ENCODE results near the gene SMYD3. TPM values are rescaled to one million over a fixed set of nuclear protein-coding genes. Genes with fewer than 3 reads are reported as not detected.

SMYD3 gene
- total RNA-seq, 8 experiments from 2014 or later: 8.8 to 39.7 (median 29.1) TPM

DNA sequence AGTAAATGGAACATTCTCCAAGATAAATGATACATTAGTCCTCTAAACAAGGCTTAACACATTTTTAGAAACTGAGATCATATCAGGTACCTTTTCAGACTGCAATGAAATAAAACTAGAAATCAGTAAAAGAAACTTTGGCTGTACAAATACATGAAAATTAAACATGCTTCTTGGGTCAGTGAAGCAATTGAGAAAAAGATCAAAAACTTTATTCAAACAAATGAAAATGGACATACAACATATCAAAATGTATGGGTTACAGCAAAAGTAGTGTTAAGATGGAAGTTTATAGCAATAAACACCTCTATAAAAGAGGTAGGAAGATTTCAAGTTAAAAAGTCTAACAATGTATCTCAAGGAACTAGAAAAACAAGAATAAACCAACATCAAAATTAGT, 598.5 kb downstream of the SMYD3 start:
- no peaks in the 10 kb centered on the region for H3K4me1 ChIP-seq (replicated peaks in 1 of 2)
- no peak overlapping the region for H3K4me3 ChIP-seq
- H3K27ac ChIP-seq: no peak overlapping the region
- in situ Hi-C loops (cut with MboI; ENCODE audit: low pct_unique_long_range_greater_than_20kb in 2 of 9, low sequenced_read_pairs in 9 of 9, unreplicated experiment in 9 of 9): no loop called here
- no peak for ATAC-seq (replicated peaks in 6 of 8)

- Histone ChIP-seq H3K27ac (no peak overlapping the region), H3K4me1 (replicated peaks in 1 of 2) (no peaks in the 10 kb centered on the region), H3K4me3 (no peak overlapping the region)
- WGBS, 10 experiments: 100% methylated on average over 1 of the region's 1 CpG; no CpG with 5 or more reads in 1 of the 10 experiments
- in situ Hi-C loops (cut with MboI; ENCODE audit: low pct_unique_long_range_greater_than_20kb in 2 of 9, low sequenced_read_pairs in 9 of 9, unreplicated experiment in 9 of 9): no loop called here
- no peak for ATAC-seq (replicated peaks in 6 of 8)
These were observed 600.9 kb downstream of the SMYD3 start for GRCh38 chr1:245906207-245906606.

DNA sequence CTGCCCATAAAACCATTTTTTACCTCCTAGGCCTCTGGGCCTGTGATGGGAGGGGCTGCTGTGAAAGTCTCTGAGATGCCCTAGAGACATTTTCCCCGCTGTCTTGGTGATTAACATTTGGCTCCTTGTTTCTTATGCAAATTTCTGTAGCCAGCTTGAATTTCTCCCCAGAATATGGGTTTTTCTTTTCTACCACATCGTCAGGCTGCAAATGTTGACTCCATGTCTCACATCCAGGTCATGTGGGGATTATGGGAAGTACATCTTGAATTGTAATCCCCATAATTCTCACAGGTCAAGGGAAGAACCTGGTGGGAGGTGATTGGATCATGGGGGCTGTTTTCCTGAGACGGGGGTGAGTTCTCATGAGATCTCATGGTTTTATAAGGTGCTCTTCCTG, 603.2 kb downstream of the SMYD3 start:
- in situ Hi-C loops (cut with MboI; ENCODE audit: low pct_unique_long_range_greater_than_20kb in 2 of 9, low sequenced_read_pairs in 9 of 9, unreplicated experiment in 9 of 9): no loop called here
- peak in 3 of 8 experiments; percentile 49 to 68 (median 59) for ATAC-seq (replicated peaks in 6 of 8)

DNA sequence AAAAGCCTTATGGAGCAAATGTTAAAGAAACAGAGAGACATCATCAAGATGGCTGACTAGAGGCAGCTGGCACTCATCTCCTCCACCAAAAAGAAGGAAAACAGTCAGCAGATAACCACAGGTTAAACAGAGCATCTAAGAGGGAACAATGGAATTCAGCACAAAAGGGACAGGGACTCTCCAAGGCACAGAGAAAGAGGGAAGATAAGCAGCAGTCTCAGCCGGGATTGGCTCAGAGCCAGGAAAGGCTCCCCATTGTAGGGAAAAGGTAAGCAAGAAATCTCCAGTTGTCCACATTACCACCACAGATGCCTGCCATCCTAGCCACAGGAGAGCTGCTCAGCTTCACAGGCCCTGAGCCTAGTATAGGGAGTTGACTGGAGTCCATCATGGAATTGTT, 605.5 kb downstream of the SMYD3 start:
- H3K27ac ChIP-seq: no peak overlapping the region
- no peaks in the 10 kb centered on the region for H3K4me1 ChIP-seq (replicated peaks in 1 of 2)
- WGBS, 10 experiments: 78 to 100% (median 87%) methylated on average over 1 of the region's 1 CpG; no CpG with 5 or more reads in 4 of the 10 experiments
- in situ Hi-C loops (cut with MboI; ENCODE audit: low pct_unique_long_range_greater_than_20kb in 2 of 9, low sequenced_read_pairs in 9 of 9, unreplicated experiment in 9 of 9): no loop called here
- no peak overlapping the region for H3K4me3 ChIP-seq
- ATAC-seq (replicated peaks in 6 of 8): no peak

More for the DNA sequence above, 603.2 kb downstream of the SMYD3 start:
- Histone ChIP-seq H3K27ac (no peak overlapping the region), H3K4me3 (no peak overlapping the region), H3K4me1 (replicated peaks in 1 of 2) (no peaks in the 10 kb centered on the region)
- 14 to 100% (median 70%) methylated on average over 1 to 3 of the region's 3 CpGs; no CpG with 5 or more reads in 3 of the 10 experiments for WGBS, 10 experiments

GRCh38 chr1:245901037-245901436, 606.0 kb downstream of the SMYD3 start:
- H3K27ac ChIP-seq: no peak overlapping the region
- H3K4me1 ChIP-seq (replicated peaks in 1 of 2): no peaks in the 10 kb centered on the region
- in situ Hi-C loops (cut with MboI; ENCODE audit: low pct_unique_long_range_greater_than_20kb in 2 of 9, low sequenced_read_pairs in 9 of 9, unreplicated experiment in 9 of 9): no loop called here
- H3K4me3 ChIP-seq: no peak overlapping the region
- WGBS, 10 experiments: 88 to 100% (median 100%) methylated on average over 1 to 2 of the region's 2 CpGs; no CpG with 5 or more reads in 1 of the 10 experiments
- no peak for ATAC-seq (replicated peaks in 6 of 8)

DNA sequence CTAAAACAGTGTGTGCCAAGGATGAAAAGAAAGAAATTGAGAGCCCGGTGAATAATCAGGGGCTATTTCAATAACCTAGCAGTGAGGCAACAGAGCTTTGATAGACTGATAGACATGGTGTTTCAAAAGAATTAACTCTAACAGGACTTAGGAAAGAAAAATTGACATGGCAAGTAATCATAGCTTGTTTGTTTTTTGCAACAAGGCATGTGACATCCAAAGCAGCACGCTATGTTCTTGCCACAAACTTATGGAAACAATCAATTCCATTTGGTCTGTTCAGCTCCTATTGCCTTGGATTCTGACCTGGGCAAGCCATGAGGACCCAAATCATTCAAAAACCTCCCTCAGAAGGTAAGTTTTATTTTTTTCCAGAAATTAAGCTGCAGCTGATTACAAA, 608.5 kb downstream of the SMYD3 start:
- Histone ChIP-seq H3K27ac (no peak overlapping the region), H3K4me3 (no peak overlapping the region), H3K4me1 (replicated peaks in 1 of 2) (no peaks in the 10 kb centered on the region)
- no peak for ATAC-seq (replicated peaks in 6 of 8)
- WGBS, 10 experiments: 57 to 100% (median 90%) methylated on average over 1 to 2 of the region's 2 CpGs; no CpG with 5 or more reads in 1 of the 10 experiments
- in situ Hi-C loops (cut with MboI; ENCODE audit: low pct_unique_long_range_greater_than_20kb in 2 of 9, low sequenced_read_pairs in 9 of 9, unreplicated experiment in 9 of 9): loop anchor here in 1 of 9 experiments (25.0 kb wide), 1 partner anchor 89 kb away; no protein-coding TSS in a partner anchor

DNA sequence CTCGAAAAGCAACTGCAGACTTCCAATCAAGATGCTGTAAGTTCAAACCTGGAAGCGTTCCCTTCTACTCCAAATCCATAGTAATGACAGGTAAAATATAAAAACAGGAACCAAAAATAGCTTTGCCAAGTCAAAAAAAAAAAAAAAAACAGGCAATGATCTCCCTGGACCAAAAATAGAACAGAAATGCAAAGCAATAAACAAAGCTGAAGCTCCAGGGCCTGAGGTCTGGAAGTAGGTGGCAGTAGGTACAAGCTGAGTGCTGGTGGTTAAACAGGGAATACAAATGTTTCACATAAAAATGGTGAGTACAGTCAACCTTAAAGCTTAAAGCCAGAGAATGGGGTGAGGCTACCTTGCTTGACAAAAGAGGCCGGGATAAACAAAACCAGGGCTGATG, 610.8 kb downstream of the SMYD3 start:
- H3K4me1 ChIP-seq (replicated peaks in 1 of 2): no peaks in the 10 kb centered on the region
- peak in 3 of 8 experiments; percentile 32 to 78 (median 36) for ATAC-seq (replicated peaks in 6 of 8)
- WGBS, 10 experiments: 72 to 100% (median 87%) methylated on average over 2 to 3 of the region's 3 CpGs

GRCh38 chr1:245895455-245895959, 611.6 kb downstream of the SMYD3 start:
- no peaks in the 10 kb centered on the region for H3K4me1 ChIP-seq (replicated peaks in 1 of 2)
- H3K4me3 ChIP-seq: no peak overlapping the region
- in situ Hi-C loops (cut with MboI; ENCODE audit: low pct_unique_long_range_greater_than_20kb in 2 of 9, low sequenced_read_pairs in 9 of 9, unreplicated experiment in 9 of 9): loop anchor here in 1 of 9 experiments (25.0 kb wide), 1 partner anchor 92 kb away; no protein-coding TSS in a partner anchor
- no peak overlapping the region for H3K27ac ChIP-seq
- WGBS, 10 experiments: 74 to 100% (median 89%) methylated on average over 4 to 5 of the region's 5 CpGs; no CpG with 5 or more reads in 1 of the 10 experiments
- ATAC-seq (replicated peaks in 6 of 8): no peak

More for the DNA sequence above, 610.8 kb downstream of the SMYD3 start:
- in situ Hi-C loops (cut with MboI; ENCODE audit: low pct_unique_long_range_greater_than_20kb in 2 of 9, low sequenced_read_pairs in 9 of 9, unreplicated experiment in 9 of 9): loop anchor here in 1 of 9 experiments (25.0 kb wide), 1 partner anchor 91 kb away; no protein-coding TSS in a partner anchor
- Histone ChIP-seq H3K27ac (no peak overlapping the region), H3K4me3 (no peak overlapping the region)

DNA sequence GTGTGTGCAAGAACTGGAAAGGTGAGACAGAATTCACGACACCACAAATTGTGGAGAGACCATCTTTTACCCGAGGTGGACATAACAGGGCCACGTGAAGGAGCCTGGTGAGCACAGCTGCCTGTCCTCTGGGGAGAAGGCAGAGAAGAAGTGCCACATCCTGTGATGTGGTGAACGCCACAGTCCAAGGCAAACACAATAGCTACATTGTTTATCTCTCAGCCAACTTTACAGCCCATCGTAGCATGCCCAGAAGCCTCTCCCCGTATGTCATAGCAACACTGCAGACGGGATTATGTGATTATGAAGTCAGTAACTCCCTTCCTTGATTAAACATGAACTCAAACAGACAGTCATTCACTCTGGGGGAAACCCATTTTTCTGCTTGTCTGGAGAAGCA, 612.2 kb downstream of the SMYD3 start:
- ATAC-seq (replicated peaks in 6 of 8): peak in 1 of 8 experiments; percentile 53
- no peaks in the 10 kb centered on the region for H3K4me1 ChIP-seq (replicated peaks in 1 of 2)
- WGBS, 10 experiments: 85 to 100% (median 93%) methylated on average over 2 to 7 of the region's 7 CpGs; no CpG with 5 or more reads in 3 of the 10 experiments
- in situ Hi-C loops (cut with MboI; ENCODE audit: low pct_unique_long_range_greater_than_20kb in 2 of 9, low sequenced_read_pairs in 9 of 9, unreplicated experiment in 9 of 9): loop anchor here in 1 of 9 experiments (25.0 kb wide), 1 partner anchor 92 kb away; no protein-coding TSS in a partner anchor
- no peak overlapping the region for H3K4me3 ChIP-seq
- H3K27ac ChIP-seq: no peak overlapping the region

- ATAC-seq (replicated peaks in 6 of 8): no peak
- 6 to 100% (median 75%) methylated on average over 1 of the region's 1 CpG; no CpG with 5 or more reads in 2 of the 10 experiments for WGBS, 10 experiments
These were observed 614.1 kb downstream of the SMYD3 start for GRCh38 chr1:245893025-245893424.

DNA sequence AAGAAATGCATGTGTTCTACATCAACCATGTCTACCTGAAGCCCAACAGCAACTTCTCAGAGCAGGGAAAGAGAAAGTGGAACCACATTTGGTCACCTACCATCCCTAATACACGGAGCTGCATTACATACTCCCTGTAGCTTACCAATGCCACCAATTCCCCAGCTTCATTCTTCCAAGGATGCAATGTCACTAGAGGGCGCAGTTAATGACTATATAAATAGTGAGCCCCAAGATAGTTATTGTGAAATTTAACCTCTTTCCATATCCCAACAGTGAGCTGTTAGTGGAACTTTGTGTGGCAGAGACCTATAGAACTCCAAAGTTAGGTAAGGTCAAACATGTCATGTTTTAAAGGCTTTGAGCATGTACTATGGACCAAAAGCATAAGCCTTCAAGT, 618.3 kb downstream of the SMYD3 start:
- no peak overlapping the region for H3K4me3 ChIP-seq
- H3K27ac ChIP-seq: no peak overlapping the region
- in situ Hi-C loops (cut with MboI; ENCODE audit: low pct_unique_long_range_greater_than_20kb in 2 of 9, low sequenced_read_pairs in 9 of 9, unreplicated experiment in 9 of 9): loop anchor here in 1 of 9 experiments (25.0 kb wide), 1 partner anchor 98 kb away; no protein-coding TSS in a partner anchor
- no peaks in the 10 kb centered on the region for H3K4me1 ChIP-seq (replicated peaks in 1 of 2)
- peak in 2 of 8 experiments; percentile 32 to 35 for ATAC-seq (replicated peaks in 6 of 8)
- 29 to 83% (median 60%) methylated on average over 1 to 2 of the region's 2 CpGs; no CpG with 5 or more reads in 2 of the 10 experiments for WGBS, 10 experiments

More at GRCh38 chr1:245893025-245893424, 614.1 kb downstream of the SMYD3 start:
- in situ Hi-C loops (cut with MboI; ENCODE audit: low pct_unique_long_range_greater_than_20kb in 2 of 9, low sequenced_read_pairs in 9 of 9, unreplicated experiment in 9 of 9): loop anchor here in 1 of 9 experiments (25.0 kb wide), 1 partner anchor 94 kb away; no protein-coding TSS in a partner anchor
- Histone ChIP-seq H3K4me1 (replicated peaks in 1 of 2) (no peaks in the 10 kb centered on the region), H3K27ac (no peak overlapping the region), H3K4me3 (no peak overlapping the region)

DNA sequence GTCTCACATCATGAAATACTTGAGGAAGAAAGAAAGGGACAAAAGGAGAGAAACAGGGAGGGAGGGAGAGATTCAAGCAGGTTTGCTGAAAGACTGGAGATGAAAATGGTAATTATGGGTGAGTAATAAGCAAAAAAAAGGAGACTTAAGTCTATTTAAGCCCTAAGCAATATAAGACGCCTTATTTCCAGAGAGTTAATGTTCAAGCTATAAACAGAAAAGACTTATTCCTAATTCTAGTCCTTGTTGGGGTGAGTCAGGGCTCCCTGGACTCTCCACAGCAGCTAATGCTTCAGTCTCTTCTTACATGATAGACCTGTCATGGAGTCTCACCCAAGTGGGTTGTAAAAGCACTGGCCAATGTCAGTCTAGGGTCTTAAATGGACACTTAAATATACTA, 619.2 kb downstream of the SMYD3 start:
- H3K4me1 ChIP-seq (replicated peaks in 1 of 2): peaks cover 0 to 5% of the 10 kb centered on the region in 2 donors
- H3K4me3 ChIP-seq: no peak overlapping the region
- WGBS, 10 experiments: 38 to 100% (median 86%) methylated on average over 1 of the region's 1 CpG; no CpG with 5 or more reads in 4 of the 10 experiments
- peak in 1 of 8 experiments; percentile 61 for ATAC-seq (replicated peaks in 6 of 8)
- in situ Hi-C loops (cut with MboI; ENCODE audit: low pct_unique_long_range_greater_than_20kb in 2 of 9, low sequenced_read_pairs in 9 of 9, unreplicated experiment in 9 of 9): loop anchor here in 1 of 9 experiments (25.0 kb wide), 1 partner anchor 99 kb away; no protein-coding TSS in a partner anchor
- no peak overlapping the region for H3K27ac ChIP-seq

DNA sequence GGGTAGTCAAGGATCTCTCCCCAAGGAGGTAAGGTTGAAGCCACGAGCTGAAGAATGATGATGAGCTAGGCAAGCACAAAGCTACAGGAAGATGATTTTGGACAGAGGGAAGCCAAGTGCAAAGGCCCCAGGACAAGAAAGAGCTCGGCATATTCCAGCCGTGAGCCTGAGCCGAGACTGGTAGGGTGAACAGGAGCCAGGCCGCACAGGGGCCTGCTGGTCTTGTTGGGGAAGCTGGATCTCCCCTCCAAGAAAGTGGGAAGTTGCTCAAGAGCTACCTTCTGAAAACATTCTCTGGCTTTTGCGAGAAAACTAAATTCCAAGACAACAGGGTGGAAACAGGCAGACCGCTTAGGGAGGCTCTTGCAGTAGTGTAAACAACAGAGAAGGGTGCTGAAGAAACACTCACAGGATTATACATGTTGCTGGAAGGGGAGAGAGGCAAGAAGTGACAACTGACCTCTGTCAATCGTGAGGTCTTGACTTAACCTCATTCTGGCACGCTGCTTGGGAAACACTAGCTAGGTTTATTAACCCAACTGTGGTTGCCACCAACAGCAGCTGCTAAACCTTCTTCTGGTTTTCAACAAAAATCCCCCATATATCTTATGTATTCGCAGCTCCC, 625.2 kb downstream of the SMYD3 start:
- Histone ChIP-seq H3K4me1 (replicated peaks in 1 of 2) (peaks cover 0 to 14% of the 10 kb centered on the region in 2 donors), H3K4me3 (no peak overlapping the region), H3K27ac (no peak overlapping the region)
- WGBS, 10 experiments: 65 to 100% (median 82%) methylated on average over 1 to 10 of the region's 10 CpGs
- in situ Hi-C loops (cut with MboI; ENCODE audit: low pct_unique_long_range_greater_than_20kb in 2 of 9, low sequenced_read_pairs in 9 of 9, unreplicated experiment in 9 of 9): loop anchor here in 1 of 9 experiments (25.0 kb wide), 1 partner anchor 105 kb away; no protein-coding TSS in a partner anchor
- ATAC-seq (replicated peaks in 6 of 8): no peak
